Mucosa of rectum (tissue), 2 donors: ENCODE results near the gene AFAP1L2.
"Not testable (repeated sequence)": the region's sequence is repeated elsewhere in the genome, so short reads cannot be mapped to it uniquely, and the experiment has no call there.

Source experiments
- H3K27ac ChIP-seq, 2 donors: one replicate each; pipeline ENCODE4 v1.7.0; 2013; ENCODE audit warnings: inconsistent platforms in 2 of 2, low read depth in 2 of 2, low read length in 2 of 2
- H3K27me3 ChIP-seq, 2 donors: one replicate each; pipeline ENCODE4 v1.7.0; 2013; ENCODE audit warnings: low read length in 2 of 2; ENCODE audit not compliant: control insufficient read depth in 2 of 2, insufficient read depth in 2 of 2
- H3K36me3 ChIP-seq, 2 donors: one replicate each; pipeline ENCODE4 v1.7.0; 2013; ENCODE audit warnings: low read length in 2 of 2; ENCODE audit not compliant: control insufficient read depth in 2 of 2, insufficient read depth in 2 of 2
- H3K4me1 ChIP-seq, 2 donors: one replicate each; pipeline ENCODE4 v1.7.0; 2013; ENCODE audit warnings: low read length in 2 of 2, mild to moderate bottlenecking in 1 of 2; ENCODE audit not compliant: control insufficient read depth in 2 of 2, insufficient read depth in 2 of 2
- H3K4me3 ChIP-seq, 2 donors: one replicate each; pipeline ENCODE4 v1.7.0; 2013; ENCODE audit warnings: low read length in 2 of 2
- H3K9ac ChIP-seq, 2 donors: one replicate each; pipeline ENCODE4 v1.7.0; 2013; ENCODE audit warnings: low read length in 2 of 2, low read depth in 1 of 2, mild to moderate bottlenecking in 1 of 2
- H3K9me3 ChIP-seq, 2 donors: one replicate each; pipeline ENCODE4 v1.7.0; 2013; ENCODE audit warnings: low read length in 2 of 2; ENCODE audit not compliant: control insufficient read depth in 2 of 2
- donor health status: healthy.
- donor health status: Normal muscosa, but diverticular disease.

Gene AFAP1L2

DNA sequence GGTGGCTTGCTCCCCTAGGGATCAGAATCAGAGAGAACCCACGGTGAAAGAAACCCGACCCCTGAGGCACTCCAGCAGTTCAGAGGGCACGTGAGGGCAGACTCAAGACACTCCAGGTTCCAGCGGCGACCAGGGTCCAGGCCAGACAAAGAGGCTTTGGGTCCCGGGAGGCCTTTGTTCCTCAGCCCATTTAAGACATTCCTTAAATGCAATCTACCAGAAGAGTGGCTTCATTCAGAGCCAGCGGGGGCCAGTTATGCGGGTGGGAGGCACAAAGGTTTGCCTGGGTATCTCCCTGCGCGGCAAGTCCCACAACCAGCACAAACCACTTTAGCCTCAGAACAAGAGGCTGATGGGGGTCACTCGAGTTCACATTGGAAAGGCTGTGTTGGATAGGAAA lies 53.6 kb downstream of the AFAP1L2 start:
- no peaks in the 10 kb centered on the region for H3K36me3 ChIP-seq
- H3K4me1 ChIP-seq, result peaks cover 4 to 17% of the 10 kb centered on the region in 2 donors
- no peak overlapping the region for H3K9ac ChIP-seq
- no peaks in the 10 kb centered on the region for H3K9me3 ChIP-seq
- H3K27me3 ChIP-seq, result no peaks in the 10 kb centered on the region
- no peak overlapping the region for H3K4me3 ChIP-seq
- no peak overlapping the region for H3K27ac ChIP-seq

GRCh38 chr10:114349522-114350215 lies 54.6 kb downstream of the AFAP1L2 start:
- H3K9me3 ChIP-seq, result no peaks in the 10 kb centered on the region
- no peak overlapping the region for H3K4me3 ChIP-seq

DNA sequence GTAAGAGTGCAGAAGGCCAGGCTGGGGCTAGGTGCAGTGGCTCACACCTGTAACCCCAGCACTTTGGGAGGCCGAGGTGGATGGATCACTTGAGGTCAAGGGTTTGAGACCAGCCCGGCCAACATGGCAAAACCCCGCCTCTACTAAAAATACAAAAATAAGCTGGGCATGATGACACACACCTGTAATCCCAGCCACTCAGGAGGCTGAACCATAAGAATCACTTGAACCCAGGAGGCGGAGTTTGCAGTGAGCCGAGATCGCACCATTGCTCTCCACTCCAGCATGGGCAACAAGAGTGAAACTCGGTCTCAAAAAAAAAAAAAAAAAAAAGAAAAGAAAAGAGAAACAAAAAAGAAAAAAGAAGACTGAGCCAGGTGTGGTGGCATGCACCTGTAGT lies 55.2 kb downstream of the AFAP1L2 start:
- H3K9ac ChIP-seq, H3K9me3 ChIP-seq, H3K4me3 ChIP-seq, H3K27me3 ChIP-seq, H3K27ac ChIP-seq, H3K36me3 ChIP-seq: not testable (repeated sequence)
- peaks cover 4 to 27% of the 10 kb centered on the region in 2 donors for H3K4me1 ChIP-seq

More at GRCh38 chr10:114349522-114350215, 54.6 kb downstream of the AFAP1L2 start:
- H3K27me3 ChIP-seq, result no peaks in the 10 kb centered on the region
- no peak overlapping the region for H3K9ac ChIP-seq
- H3K4me1 ChIP-seq, result peaks cover 4 to 21% of the 10 kb centered on the region in 2 donors
- H3K36me3 ChIP-seq, result no peaks in the 10 kb centered on the region
- peak overlapping the region in 1 of 2 donors; percentile 27 for H3K27ac ChIP-seq

GRCh38 chr10:114347791-114348190 lies 56.5 kb downstream of the AFAP1L2 start:
- H3K27me3 ChIP-seq, result no peaks in the 10 kb centered on the region
- no peak overlapping the region for H3K4me3 ChIP-seq
- H3K36me3 ChIP-seq, result no peaks in the 10 kb centered on the region
- H3K9me3 ChIP-seq, result no peaks in the 10 kb centered on the region
- peaks cover 8 to 37% of the 10 kb centered on the region in 2 donors for H3K4me1 ChIP-seq
- H3K27ac ChIP-seq, result no peak overlapping the region
- no peak overlapping the region for H3K9ac ChIP-seq

- Histone ChIP-seq H3K4me3 (no peak overlapping the region), H3K9me3 (no peaks in the 10 kb centered on the region), H3K36me3 (no peaks in the 10 kb centered on the region), H3K27me3 (no peaks in the 10 kb centered on the region), H3K9ac (no peak overlapping the region), H3K27ac (no peak overlapping the region), H3K4me1 (peaks cover 8 to 37% of the 10 kb centered on the region in 2 donors)
Measured at GRCh38 chr10:114347241-114347640, 57.1 kb downstream of the AFAP1L2 start.

- H3K4me1 ChIP-seq, result peaks cover 8 to 37% of the 10 kb centered on the region in 2 donors
- no peak overlapping the region for H3K4me3 ChIP-seq
- no peak overlapping the region for H3K9ac ChIP-seq
- H3K27ac ChIP-seq, result no peak overlapping the region
- H3K27me3 ChIP-seq, result no peaks in the 10 kb centered on the region
- H3K9me3 ChIP-seq, result no peaks in the 10 kb centered on the region
- no peaks in the 10 kb centered on the region for H3K36me3 ChIP-seq
Measured at GRCh38 chr10:114346176-114347031, 57.9 kb downstream of the AFAP1L2 start.

GRCh38 chr10:114345701-114346100 lies 58.6 kb downstream of the AFAP1L2 start:
- H3K9ac ChIP-seq, result no peak overlapping the region
- H3K36me3 ChIP-seq, result no peaks in the 10 kb centered on the region
- H3K27me3 ChIP-seq, result no peaks in the 10 kb centered on the region
- peaks cover 8 to 37% of the 10 kb centered on the region in 2 donors for H3K4me1 ChIP-seq
- no peak overlapping the region for H3K27ac ChIP-seq
- H3K9me3 ChIP-seq, result no peaks in the 10 kb centered on the region
- H3K4me3 ChIP-seq, result no peak overlapping the region

- peak overlapping the region in 1 of 2 donors; percentile 4 for H3K27ac ChIP-seq
- no peak overlapping the region for H3K4me3 ChIP-seq
- H3K36me3 ChIP-seq, result no peaks in the 10 kb centered on the region
- no peaks in the 10 kb centered on the region for H3K27me3 ChIP-seq
- no peak overlapping the region for H3K9ac ChIP-seq
- peaks cover 8 to 29% of the 10 kb centered on the region in 2 donors for H3K4me1 ChIP-seq
- H3K9me3 ChIP-seq, result no peaks in the 10 kb centered on the region
Measured at GRCh38 chr10:114343623-114344505, 60.4 kb downstream of the AFAP1L2 start.

- H3K9ac ChIP-seq, result no peak overlapping the region
- H3K4me1 ChIP-seq, result peaks cover 7 to 29% of the 10 kb centered on the region in 2 donors
- H3K4me3 ChIP-seq, result no peak overlapping the region
- H3K9me3 ChIP-seq, result no peaks in the 10 kb centered on the region
- no peak overlapping the region for H3K27ac ChIP-seq
- H3K36me3 ChIP-seq, result no peaks in the 10 kb centered on the region
- no peaks in the 10 kb centered on the region for H3K27me3 ChIP-seq
Measured at GRCh38 chr10:114342976-114343375, 61.3 kb downstream of the AFAP1L2 start.
